HL-60 (cell line): ENCODE results near the gene ZNF285.

ENCODE experiments used
- DNase-seq, 2 experiments: peaks; one replicate each; pipeline ENCODE4 v3.0.0-alpha.2; 2010 to 2020; ENCODE audit warnings: low read depth in 1 of 2, low spot score in 1 of 2
- H3K27ac ChIP-seq: fragments of 250-450 bp; sonication (Bioruptor Pico); replicated peaks from 2 replicates; pipeline ENCODE4 v1.5.1; 2020; ENCODE audit warnings: mild to moderate bottlenecking, moderate library complexity
- H3K27me3 ChIP-seq: fragments of 250-450 bp; sonication (Bioruptor Pico); 2 replicates; pipeline ENCODE4 v1.5.1; 2021; ENCODE audit warnings: mild to moderate bottlenecking, moderate library complexity; ENCODE audit not compliant: insufficient read depth, poor library complexity, severe bottlenecking
- H3K4me3 ChIP-seq: replicated peaks from 2 replicates; pipeline ENCODE4 v1.5.1; 2011; ENCODE audit warnings: mild to moderate bottlenecking, control low read depth, low read length; ENCODE audit not compliant: insufficient read depth
- GABPA ChIP-seq: IDR thresholded peaks from 2 replicates; pipeline ENCODE4 v1.6.1; 2012; ENCODE audit warnings: low read depth
- POLR2AphosphoS5 ChIP-seq: IDR thresholded peaks from 2 replicates; pipeline ENCODE4 v1.6.1; 2012; ENCODE audit warnings: low read depth
- SPI1 ChIP-seq: IDR thresholded peaks from 2 replicates; pipeline ENCODE4 v1.6.1; 2012; ENCODE audit warnings: low read depth, mild to moderate bottlenecking, borderline replicate concordance
- TF ChIP-seq, protein P1 (sequence below): IDR thresholded peaks from one replicate; pipeline ENCODE4 v1.5.1; 2011; ENCODE audit warnings: low read length, control low read depth, inconsistent platforms; ENCODE audit not compliant: insufficient read depth
- TF ChIP-seq, protein P2 (sequence below): IDR thresholded peaks from 2 replicates; pipeline ENCODE4 v1.6.1; 2012; ENCODE audit warnings: low read depth; ENCODE audit not compliant: insufficient replicate concordance

ZNF285 gene

DNA sequence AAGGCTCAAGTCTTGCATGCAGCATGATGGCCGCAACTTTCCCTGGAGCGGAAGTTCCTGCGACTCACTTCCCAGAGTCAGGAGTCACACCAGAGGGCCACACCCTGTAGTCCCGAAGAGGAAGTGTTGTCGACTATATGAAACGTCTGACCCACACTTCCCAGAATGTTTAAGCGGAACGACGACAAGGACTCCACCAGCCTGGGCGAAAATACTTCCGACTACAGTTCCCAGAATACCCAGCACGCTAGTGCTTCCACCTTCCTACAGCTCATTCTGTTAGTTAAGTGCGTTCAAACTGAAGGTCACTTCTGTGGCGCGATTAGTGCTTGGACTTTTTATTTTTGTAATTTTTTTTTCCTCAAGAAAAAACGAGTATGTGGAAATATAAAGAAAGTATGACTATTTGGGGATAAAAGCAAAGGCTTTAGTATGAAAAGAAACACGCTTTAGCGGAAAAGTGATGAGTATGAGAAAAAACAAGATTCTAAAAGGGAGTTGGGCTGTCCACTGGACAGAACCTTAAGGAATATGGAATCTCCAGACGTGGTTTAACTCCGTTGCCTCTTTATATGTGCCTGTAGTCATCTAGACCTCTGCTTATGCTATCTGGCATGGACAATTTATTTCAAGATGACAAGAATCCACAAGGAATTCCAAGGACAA is 29.5 kb downstream of the ZNF285 start:
- Histone ChIP-seq H3K27ac (no peak overlapping the region), H3K4me3 (no peak overlapping the region), H3K27me3 (no peaks in the 10 kb centered on the region)
- TF ChIP-seq, protein P1, sequence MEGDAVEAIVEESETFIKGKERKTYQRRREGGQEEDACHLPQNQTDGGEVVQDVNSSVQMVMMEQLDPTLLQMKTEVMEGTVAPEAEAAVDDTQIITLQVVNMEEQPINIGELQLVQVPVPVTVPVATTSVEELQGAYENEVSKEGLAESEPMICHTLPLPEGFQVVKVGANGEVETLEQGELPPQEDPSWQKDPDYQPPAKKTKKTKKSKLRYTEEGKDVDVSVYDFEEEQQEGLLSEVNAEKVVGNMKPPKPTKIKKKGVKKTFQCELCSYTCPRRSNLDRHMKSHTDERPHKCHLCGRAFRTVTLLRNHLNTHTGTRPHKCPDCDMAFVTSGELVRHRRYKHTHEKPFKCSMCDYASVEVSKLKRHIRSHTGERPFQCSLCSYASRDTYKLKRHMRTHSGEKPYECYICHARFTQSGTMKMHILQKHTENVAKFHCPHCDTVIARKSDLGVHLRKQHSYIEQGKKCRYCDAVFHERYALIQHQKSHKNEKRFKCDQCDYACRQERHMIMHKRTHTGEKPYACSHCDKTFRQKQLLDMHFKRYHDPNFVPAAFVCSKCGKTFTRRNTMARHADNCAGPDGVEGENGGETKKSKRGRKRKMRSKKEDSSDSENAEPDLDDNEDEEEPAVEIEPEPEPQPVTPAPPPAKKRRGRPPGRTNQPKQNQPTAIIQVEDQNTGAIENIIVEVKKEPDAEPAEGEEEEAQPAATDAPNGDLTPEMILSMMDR: no peak
- no peak for TF ChIP-seq GABPA
- no peak for DNase-seq

DNA sequence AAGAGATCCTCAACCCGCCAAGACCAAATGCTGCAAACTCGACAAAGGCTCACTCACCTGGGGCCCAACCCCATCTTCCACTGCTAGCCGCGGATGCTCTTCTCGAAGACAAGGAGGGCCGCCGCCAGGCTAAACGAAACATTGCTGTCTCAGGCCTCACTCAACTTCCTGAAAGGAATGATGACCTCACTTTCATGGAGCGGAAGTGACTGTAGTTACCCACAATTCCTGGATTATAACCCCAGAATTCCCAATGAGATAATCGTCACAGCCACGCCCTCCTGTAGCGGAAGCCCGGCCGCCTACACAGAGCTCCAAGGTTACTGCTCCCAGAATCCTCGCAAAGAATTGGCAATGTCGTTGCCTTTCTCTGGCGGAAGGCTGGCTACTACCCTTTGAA is 34.4 kb downstream of the ZNF285 start:
- DNase-seq: no peak
- Histone ChIP-seq H3K27me3 (no peaks in the 10 kb centered on the region), H3K4me3 (no peak overlapping the region), H3K27ac (no peak overlapping the region)
- TF ChIP-seq SPI1: no peak
- TF ChIP-seq, protein P2, sequence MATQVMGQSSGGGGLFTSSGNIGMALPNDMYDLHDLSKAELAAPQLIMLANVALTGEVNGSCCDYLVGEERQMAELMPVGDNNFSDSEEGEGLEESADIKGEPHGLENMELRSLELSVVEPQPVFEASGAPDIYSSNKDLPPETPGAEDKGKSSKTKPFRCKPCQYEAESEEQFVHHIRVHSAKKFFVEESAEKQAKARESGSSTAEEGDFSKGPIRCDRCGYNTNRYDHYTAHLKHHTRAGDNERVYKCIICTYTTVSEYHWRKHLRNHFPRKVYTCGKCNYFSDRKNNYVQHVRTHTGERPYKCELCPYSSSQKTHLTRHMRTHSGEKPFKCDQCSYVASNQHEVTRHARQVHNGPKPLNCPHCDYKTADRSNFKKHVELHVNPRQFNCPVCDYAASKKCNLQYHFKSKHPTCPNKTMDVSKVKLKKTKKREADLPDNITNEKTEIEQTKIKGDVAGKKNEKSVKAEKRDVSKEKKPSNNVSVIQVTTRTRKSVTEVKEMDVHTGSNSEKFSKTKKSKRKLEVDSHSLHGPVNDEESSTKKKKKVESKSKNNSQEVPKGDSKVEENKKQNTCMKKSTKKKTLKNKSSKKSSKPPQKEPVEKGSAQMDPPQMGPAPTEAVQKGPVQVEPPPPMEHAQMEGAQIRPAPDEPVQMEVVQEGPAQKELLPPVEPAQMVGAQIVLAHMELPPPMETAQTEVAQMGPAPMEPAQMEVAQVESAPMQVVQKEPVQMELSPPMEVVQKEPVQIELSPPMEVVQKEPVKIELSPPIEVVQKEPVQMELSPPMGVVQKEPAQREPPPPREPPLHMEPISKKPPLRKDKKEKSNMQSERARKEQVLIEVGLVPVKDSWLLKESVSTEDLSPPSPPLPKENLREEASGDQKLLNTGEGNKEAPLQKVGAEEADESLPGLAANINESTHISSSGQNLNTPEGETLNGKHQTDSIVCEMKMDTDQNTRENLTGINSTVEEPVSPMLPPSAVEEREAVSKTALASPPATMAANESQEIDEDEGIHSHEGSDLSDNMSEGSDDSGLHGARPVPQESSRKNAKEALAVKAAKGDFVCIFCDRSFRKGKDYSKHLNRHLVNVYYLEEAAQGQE: no peak
- no peak for TF ChIP-seq POLR2AphosphoS5
- no peak for TF ChIP-seq GABPA
- TF ChIP-seq, protein P1: no peak

DNA sequence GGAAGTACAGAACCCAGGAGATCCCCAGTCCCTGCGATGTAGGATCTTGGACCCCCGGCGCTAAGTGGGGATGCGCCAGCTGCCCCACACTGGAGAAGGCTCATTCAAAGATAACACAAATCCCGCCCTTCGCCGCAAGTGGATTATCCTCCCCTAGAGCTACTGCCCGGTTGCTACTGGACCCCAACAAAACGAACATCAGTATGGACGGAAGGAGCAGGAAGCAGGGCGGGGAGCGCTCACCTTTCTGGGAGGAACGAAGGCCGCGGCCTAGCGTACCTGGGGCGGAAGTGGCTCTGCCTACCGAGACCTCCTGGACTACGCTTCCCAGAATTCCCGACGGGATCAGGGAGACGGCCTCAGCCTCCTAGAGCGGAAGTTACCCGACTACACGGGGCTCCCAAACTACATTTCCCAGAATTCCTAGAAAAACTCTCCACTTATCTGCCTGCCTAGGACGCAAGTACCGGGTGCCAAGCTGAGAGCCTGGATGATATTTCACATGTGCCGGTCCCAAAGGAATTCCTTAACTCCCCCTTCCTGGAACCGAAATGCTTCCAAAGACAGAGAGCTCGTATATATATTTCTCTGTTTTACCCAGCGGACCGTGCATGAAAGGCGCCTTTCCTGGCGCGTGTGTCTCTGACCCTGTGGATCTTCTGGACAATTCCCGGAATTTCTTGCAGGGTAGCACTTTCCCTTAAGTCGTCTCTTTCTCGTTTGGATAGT is 44.9 kb downstream of the ZNF285 start, which contains the start of gene ZNF112:
Gene ZNF112, minus strand, starts transcription at position 298 of the 729 bp plus-strand sequence. CDS start 16,141 bp downstream, outside the sequence.
- TF ChIP-seq POLR2AphosphoS5 (no peak), SPI1 (no peak), GABPA (no peak)
- TF ChIP-seq, protein P1: no peak
- TF ChIP-seq, protein P2: no peak
- Histone ChIP-seq H3K27ac (no peak within 1 kb of the TSS), H3K4me3 (no peak within 1 kb of the TSS), H3K27me3 (no peaks in the 10 kb centered on the region)
- DNase-seq: peak in 1 of 2 experiments; percentile 68
